ENCODE measurements around the gene NADK.

The NADK gene

GRCh38 chr1:1797731-1798341 lies 19.6 kb upstream of the NADK start:
- peak; percentile 95 for ATAC-seq (ENCODE audit: low read depth)

GRCh38 chr1:1796466-1796865 lies 18.2 kb upstream of the NADK start:
- Mint-ChIP-seq H3K27ac (peak overlapping the region; percentile 41), H3K9me3 (no peaks in the 10 kb centered on the region), H3K27me3 (no peaks in the 10 kb centered on the region), H3K36me3 (peaks cover 27% of the 10 kb centered on the region), H3K4me1 (peaks cover 30% of the 10 kb centered on the region), H3K4me3 (peak overlapping the region; percentile 47)
- ATAC-seq (ENCODE audit: low read depth) (no peak), DNase-seq (ENCODE audit: low spot score in 2 of 2) (no peak)

More at GRCh38 chr1:1797731-1798341, 19.6 kb upstream of the NADK start:
- H3K9me3 Mint-ChIP-seq, result no peaks in the 10 kb centered on the region
- peak in 1 of 2 donors; percentile 16 for DNase-seq (ENCODE audit: low spot score in 2 of 2)
- peak overlapping the region; percentile 66 for H3K4me3 Mint-ChIP-seq
- H3K36me3 Mint-ChIP-seq, result peaks cover 26% of the 10 kb centered on the region
- H3K27ac Mint-ChIP-seq, result peak overlapping the region; percentile 46
- H3K27me3 Mint-ChIP-seq, result no peaks in the 10 kb centered on the region
- H3K4me1 Mint-ChIP-seq, result peaks cover 36% of the 10 kb centered on the region

- ATAC-seq (ENCODE audit: low read depth) (no peak), DNase-seq (ENCODE audit: low spot score in 2 of 2) (no peak)
- Mint-ChIP-seq H3K4me3 (no peak overlapping the region), H3K9me3 (no peaks in the 10 kb centered on the region), H3K36me3 (peaks cover 27% of the 10 kb centered on the region), H3K27ac (no peak overlapping the region), H3K4me1 (peaks cover 24% of the 10 kb centered on the region), H3K27me3 (no peaks in the 10 kb centered on the region)
These were observed 16.7 kb upstream of the NADK start for GRCh38 chr1:1794999-1795398.

GRCh38 chr1:1793481-1794244 lies 15.4 kb upstream of the NADK start:
- H3K4me1 Mint-ChIP-seq, result peaks cover 17% of the 10 kb centered on the region
- no peak for DNase-seq (ENCODE audit: low spot score in 2 of 2)
- no peak overlapping the region for H3K4me3 Mint-ChIP-seq
- peaks cover 33% of the 10 kb centered on the region for H3K36me3 Mint-ChIP-seq
- no peak for ATAC-seq (ENCODE audit: low read depth)
- H3K27me3 Mint-ChIP-seq, result no peaks in the 10 kb centered on the region
- H3K27ac Mint-ChIP-seq, result peak overlapping the region; percentile 80
- H3K9me3 Mint-ChIP-seq, result no peaks in the 10 kb centered on the region

- DNase-seq (ENCODE audit: low spot score in 2 of 2) (no peak), ATAC-seq (ENCODE audit: low read depth) (no peak)
- H3K9me3 Mint-ChIP-seq, result no peaks in the 10 kb centered on the region
- H3K36me3 Mint-ChIP-seq, result peaks cover 32% of the 10 kb centered on the region
- no peaks in the 10 kb centered on the region for H3K27me3 Mint-ChIP-seq
- H3K4me1 Mint-ChIP-seq, result peaks cover 6% of the 10 kb centered on the region
- H3K4me3 Mint-ChIP-seq, result no peak overlapping the region
- H3K27ac Mint-ChIP-seq, result no peak overlapping the region
These were observed 10.6 kb upstream of the NADK start for GRCh38 chr1:1788646-1789431.

- no peak overlapping the region for H3K27ac Mint-ChIP-seq
- H3K4me1 Mint-ChIP-seq, result peaks cover 1% of the 10 kb centered on the region
These were observed 9.9 kb upstream of the NADK start for GRCh38 chr1:1788136-1788535.

GRCh38 chr1:1786836-1787605 lies 8.8 kb upstream of the NADK start:
- H3K36me3 Mint-ChIP-seq, result peaks cover 22% of the 10 kb centered on the region
- H3K9me3 Mint-ChIP-seq, result no peaks in the 10 kb centered on the region
- H3K27ac Mint-ChIP-seq, result no peak overlapping the region
- ATAC-seq (ENCODE audit: low read depth), result no peak
- DNase-seq (ENCODE audit: low spot score in 2 of 2), result no peak
- H3K4me3 Mint-ChIP-seq, result no peak overlapping the region
- H3K27me3 Mint-ChIP-seq, result no peaks in the 10 kb centered on the region
- peaks cover 5% of the 10 kb centered on the region for H3K4me1 Mint-ChIP-seq

More at GRCh38 chr1:1788136-1788535, 9.9 kb upstream of the NADK start:
- DNase-seq (ENCODE audit: low spot score in 2 of 2), result no peak
- Mint-ChIP-seq H3K27me3 (no peaks in the 10 kb centered on the region), H3K9me3 (no peaks in the 10 kb centered on the region), H3K36me3 (peaks cover 26% of the 10 kb centered on the region), H3K4me3 (no peak overlapping the region)
- no peak for ATAC-seq (ENCODE audit: low read depth)

- Mint-ChIP-seq H3K9me3 (no peaks in the 10 kb centered on the region), H3K27ac (no peak overlapping the region), H3K27me3 (no peaks in the 10 kb centered on the region), H3K36me3 (peaks cover 22% of the 10 kb centered on the region), H3K4me1 (peaks cover 14% of the 10 kb centered on the region), H3K4me3 (no peak overlapping the region)
- ATAC-seq (ENCODE audit: low read depth) (no peak), DNase-seq (ENCODE audit: low spot score in 2 of 2) (no peak)
These were observed 7.4 kb upstream of the NADK start for GRCh38 chr1:1785666-1786065.

GRCh38 chr1:1784933-1785332 lies 6.7 kb upstream of the NADK start:
- Mint-ChIP-seq H3K27ac (no peak overlapping the region), H3K4me1 (peaks cover 19% of the 10 kb centered on the region), H3K9me3 (no peaks in the 10 kb centered on the region), H3K27me3 (no peaks in the 10 kb centered on the region), H3K4me3 (no peak overlapping the region), H3K36me3 (peaks cover 20% of the 10 kb centered on the region)
- DNase-seq (ENCODE audit: low spot score in 2 of 2) (no peak), ATAC-seq (ENCODE audit: low read depth) (no peak)

GRCh38 chr1:1783320-1783719 lies 5.0 kb upstream of the NADK start:
- no peaks in the 10 kb centered on the region for H3K9me3 Mint-ChIP-seq

GRCh38 chr1:1782399-1783221 lies 4.3 kb upstream of the NADK start:
- Mint-ChIP-seq H3K36me3 (peaks cover 10% of the 10 kb centered on the region), H3K9me3 (no peaks in the 10 kb centered on the region), H3K27me3 (no peaks in the 10 kb centered on the region), H3K4me1 (peaks cover 29% of the 10 kb centered on the region), H3K27ac (peak overlapping the region; percentile 63), H3K4me3 (peak overlapping the region; percentile 61)
- DNase-seq (ENCODE audit: low spot score in 2 of 2) (peak in 1 of 2 donors; percentile 39), ATAC-seq (ENCODE audit: low read depth) (no peak)

More at GRCh38 chr1:1783320-1783719, 5.0 kb upstream of the NADK start:
- Mint-ChIP-seq H3K27ac (peak overlapping the region; percentile 63), H3K36me3 (peaks cover 12% of the 10 kb centered on the region), H3K27me3 (no peaks in the 10 kb centered on the region), H3K4me1 (peaks cover 29% of the 10 kb centered on the region), H3K4me3 (peak overlapping the region; percentile 61)
- DNase-seq (ENCODE audit: low spot score in 2 of 2), result no peak
- ATAC-seq (ENCODE audit: low read depth), result no peak

GRCh38 chr1:1781526-1781903 lies 3.2 kb upstream of the NADK start:
- no peak for ATAC-seq (ENCODE audit: low read depth)

More at GRCh38 chr1:1781526-1781903, 3.2 kb upstream of the NADK start:
- Mint-ChIP-seq H3K9me3 (no peaks in the 10 kb centered on the region), H3K4me1 (peaks cover 36% of the 10 kb centered on the region), H3K27ac (peak overlapping the region; percentile 95), H3K4me3 (peak overlapping the region; percentile 87), H3K36me3 (peaks cover 2% of the 10 kb centered on the region), H3K27me3 (no peaks in the 10 kb centered on the region)
- no peak for DNase-seq (ENCODE audit: low spot score in 2 of 2)

All from memory B cell (primary cell).